Forelimb muscle (tissue), 1 donor: Measurements from ENCODE around the gene TMEM178B. TPM values are rescaled to one million over a fixed set of nuclear protein-coding genes. Genes with fewer than 3 reads are reported as not detected.
"Not testable (repeated sequence)": the region's sequence is repeated elsewhere in the genome, so short reads cannot be mapped to it uniquely, and the experiment has no call there.

Experiments
- DNase-seq: peaks from one replicate; pipeline ENCODE4 v3.0.0-alpha.2; 2013; ENCODE audit warnings: low read depth
- polyA plus RNA-seq: library from polyadenylated mRNA; unstranded; fragments of 120-200 nt; gene quantifications from one replicate; pipeline ENCODE4 v1.2.1, GENCODE V29; 2013; ENCODE audit not compliant: insufficient read length

TMEM178B gene
- polyA plus RNA-seq = 0.43 TPM

- no peak for DNase-seq
Observed at GRCh38 chr7:141073641-141074161, at the start of gene TMEM178B. Gene TMEM178B (plus strand): TSS chr7:141074064.

GRCh38 chr7:141024668-141025067, 49.2 kb upstream of the TMEM178B start:
- no peak for DNase-seq

GRCh38 chr7:141027043-141027442, 46.8 kb upstream of the TMEM178B start:
- no peak for DNase-seq

- no peak for DNase-seq
Observed at GRCh38 chr7:141028767-141029166, 45.1 kb upstream of the TMEM178B start.

GRCh38 chr7:141032539-141033323, 41.1 kb upstream of the TMEM178B start:
- not testable (repeated sequence) for DNase-seq

- not testable (repeated sequence) for DNase-seq
Observed at GRCh38 chr7:141038100-141038499, 35.8 kb upstream of the TMEM178B start.

- DNase-seq = no peak
Observed at GRCh38 chr7:141039376-141039775, 34.5 kb upstream of the TMEM178B start.

GRCh38 chr7:141042222-141043193, 31.4 kb upstream of the TMEM178B start:
- DNase-seq = no peak

GRCh38 chr7:141043616-141044015, 30.2 kb upstream of the TMEM178B start:
- no peak for DNase-seq

- DNase-seq = no peak
Observed at GRCh38 chr7:141045126-141045841, 28.6 kb upstream of the TMEM178B start.

GRCh38 chr7:141045842-141046620, 27.8 kb upstream of the TMEM178B start:
- no peak for DNase-seq

- DNase-seq = no peak
Observed at GRCh38 chr7:141053626-141054025, 20.2 kb upstream of the TMEM178B start.

GRCh38 chr7:141055146-141055545, 18.7 kb upstream of the TMEM178B start:
- no peak for DNase-seq

- no peak for DNase-seq
Observed at GRCh38 chr7:141057788-141058187, 16.1 kb upstream of the TMEM178B start.

- not testable (repeated sequence) for DNase-seq
Observed at GRCh38 chr7:141067856-141068255, 6.0 kb upstream of the TMEM178B start.

- DNase-seq = no peak
Observed at GRCh38 chr7:141071260-141071854, 2.5 kb upstream of the TMEM178B start.

- DNase-seq = no peak
Observed at GRCh38 chr7:141071855-141072547, 1.9 kb upstream of the TMEM178B start.

- peak; percentile 44 for DNase-seq
Observed at GRCh38 chr7:141072548-141073172, 1.2 kb upstream of the TMEM178B start.

- DNase-seq = peak; percentile 6
Observed at GRCh38 chr7:141073173-141073640, 657 bp upstream of the TMEM178B start.
